ENCODE measurements around the gene BICD1.

GRCh38 chr12:32331133-32331532, 224.5 kb downstream of the BICD1 start:
- TF ChIP-seq CTCF (conservative IDR thresholded peaks at IDR 0.05; ENCODE audit: low read depth, low read length) = no peak
- no peak for TF ChIP-seq EZH2 (IDR thresholded peaks at IDR 0.05; ENCODE audit: low read length, unreplicated experiment)
- no peak for TF ChIP-seq EZH2phosphoT487 (IDR thresholded peaks at IDR 0.05; ENCODE audit: borderline replicate concordance, low read length)
